Stimulated activated CD4-positive, alpha-beta T cell treated with anti-CD3 and anti-CD28 coated beads, TNF-alpha, amount 100 ng/mL, for 24 hours (primary cell): ENCODE data around the gene VAMP7.
"Not testable (repeated sequence)": the region's sequence is repeated elsewhere in the genome, so short reads cannot be mapped to it uniquely, and the experiment has no call there.

Experiments used
- DNase-seq, 3 experiments: peaks; one replicate each; pipeline ENCODE4 v3.0.0-alpha.2; 2020; ENCODE audit warnings: low read depth in 3 of 3

Gene VAMP7

GRCh38 chrX:155881158-155881993 is at the start of gene VAMP7:
TSS of gene VAMP7 (plus strand) at chrX:155881345. CDS start at chrX:155889467, 8,122 bp downstream.
- peak; percentile 62 to 80 (median 65) for DNase-seq

DNA sequence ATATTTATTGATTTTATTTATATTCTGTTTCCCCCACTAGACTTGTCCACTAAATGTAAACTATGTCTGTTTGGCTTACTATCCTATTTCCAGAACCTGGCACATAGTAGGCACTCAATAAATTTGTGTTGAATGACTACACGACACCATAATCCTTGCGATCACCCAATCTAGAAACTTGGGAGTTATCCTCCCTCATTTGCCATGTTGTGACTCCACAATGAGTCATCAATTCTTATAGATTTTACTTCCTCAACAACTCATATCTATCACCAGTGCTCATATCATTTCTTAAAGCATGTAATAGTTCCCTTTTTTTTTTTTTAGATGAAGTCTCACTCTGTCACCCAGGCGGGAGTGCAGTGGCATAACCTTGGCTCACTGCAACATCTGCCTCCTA is 39.9 kb upstream of the VAMP7 start:
- DNase-seq: no peak

DNA sequence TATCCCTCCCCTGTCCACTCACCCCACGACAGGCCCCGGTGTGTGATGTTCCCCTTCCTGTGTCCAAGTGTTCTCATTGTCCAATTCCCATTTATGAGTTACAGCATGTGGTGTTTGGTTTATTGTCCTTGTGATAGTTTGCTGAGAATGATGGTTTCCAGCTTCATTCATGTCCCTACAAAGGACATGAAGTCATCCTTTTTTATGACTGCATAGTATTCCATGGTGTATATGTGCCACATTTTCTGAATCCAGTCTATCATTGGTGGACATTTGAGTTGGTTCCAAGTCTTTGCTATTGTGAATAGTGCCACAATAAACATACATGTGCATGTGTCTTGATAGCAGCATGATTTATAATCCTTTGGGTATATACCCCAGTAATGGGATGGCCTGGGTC is 29.4 kb upstream of the VAMP7 start:
- not testable (repeated sequence) for DNase-seq

- DNase-seq: no peak
Observed at GRCh38 chrX:155857561-155857960, 23.6 kb upstream of the VAMP7 start.

GRCh38 chrX:155864655-155865054 is 16.5 kb upstream of the VAMP7 start:
- no peak for DNase-seq

DNA sequence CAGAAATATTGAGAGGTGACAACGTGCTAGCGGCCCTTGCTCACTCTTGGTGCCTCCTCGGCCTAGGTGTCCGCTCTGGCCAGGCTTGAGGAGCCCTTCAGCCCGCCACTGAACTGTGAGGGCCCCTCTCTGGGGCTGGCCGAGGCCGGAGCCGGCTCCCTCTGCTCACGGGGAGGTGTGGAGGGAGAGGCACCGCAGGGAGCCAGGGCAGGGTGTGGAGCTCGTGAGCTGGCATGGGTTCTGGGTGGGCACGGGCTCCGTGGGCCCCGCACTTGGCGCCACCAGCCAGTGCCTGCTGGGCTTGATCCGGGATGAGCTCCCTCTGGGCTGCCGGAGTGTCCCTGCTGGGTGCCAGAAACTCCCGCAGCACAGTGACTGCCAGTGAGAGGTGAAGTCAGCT is 16.0 kb upstream of the VAMP7 start:
- no peak for DNase-seq

GRCh38 chrX:155867821-155868220 is 13.3 kb upstream of the VAMP7 start:
- no peak for DNase-seq

DNA sequence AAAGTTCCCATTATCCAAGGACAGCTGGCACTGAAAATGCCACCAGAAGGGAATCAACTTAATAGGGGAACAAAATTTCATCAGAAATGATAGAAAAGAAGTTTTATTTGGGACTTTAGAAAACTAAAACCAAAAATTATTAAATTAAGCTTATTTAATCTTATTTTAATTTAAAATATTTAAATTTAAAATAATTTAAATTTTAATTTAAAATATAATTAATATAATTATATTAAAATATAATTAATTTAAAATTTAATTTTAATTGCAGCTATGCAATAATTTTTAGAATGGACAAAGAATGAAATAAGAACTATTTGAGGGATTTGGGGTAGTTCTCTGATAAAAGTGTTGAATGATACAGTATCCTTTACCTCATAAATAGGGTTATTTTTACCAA is 10.2 kb upstream of the VAMP7 start:
- DNase-seq: no peak

DNA sequence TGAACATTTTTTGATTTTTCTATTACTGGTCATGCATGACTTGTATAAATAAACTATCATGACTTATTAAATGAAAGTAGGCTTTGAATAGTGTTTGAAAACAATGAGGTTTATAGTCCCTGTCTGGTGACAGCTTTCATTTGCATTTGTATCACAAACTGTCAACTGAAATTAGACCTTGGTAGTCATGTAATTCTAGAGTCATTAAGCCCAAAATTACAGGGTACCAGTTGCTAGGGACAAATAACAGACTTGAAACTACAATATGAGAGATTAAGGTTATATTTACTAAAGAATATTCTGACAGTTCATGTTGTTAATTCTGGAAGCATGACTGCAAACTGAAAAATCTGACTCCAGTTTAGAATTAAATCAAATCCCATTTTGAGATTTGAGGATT is 9.2 kb upstream of the VAMP7 start:
- no peak for DNase-seq

- no peak for DNase-seq
Observed at GRCh38 chrX:155873188-155873587, 8.0 kb upstream of the VAMP7 start.

DNA sequence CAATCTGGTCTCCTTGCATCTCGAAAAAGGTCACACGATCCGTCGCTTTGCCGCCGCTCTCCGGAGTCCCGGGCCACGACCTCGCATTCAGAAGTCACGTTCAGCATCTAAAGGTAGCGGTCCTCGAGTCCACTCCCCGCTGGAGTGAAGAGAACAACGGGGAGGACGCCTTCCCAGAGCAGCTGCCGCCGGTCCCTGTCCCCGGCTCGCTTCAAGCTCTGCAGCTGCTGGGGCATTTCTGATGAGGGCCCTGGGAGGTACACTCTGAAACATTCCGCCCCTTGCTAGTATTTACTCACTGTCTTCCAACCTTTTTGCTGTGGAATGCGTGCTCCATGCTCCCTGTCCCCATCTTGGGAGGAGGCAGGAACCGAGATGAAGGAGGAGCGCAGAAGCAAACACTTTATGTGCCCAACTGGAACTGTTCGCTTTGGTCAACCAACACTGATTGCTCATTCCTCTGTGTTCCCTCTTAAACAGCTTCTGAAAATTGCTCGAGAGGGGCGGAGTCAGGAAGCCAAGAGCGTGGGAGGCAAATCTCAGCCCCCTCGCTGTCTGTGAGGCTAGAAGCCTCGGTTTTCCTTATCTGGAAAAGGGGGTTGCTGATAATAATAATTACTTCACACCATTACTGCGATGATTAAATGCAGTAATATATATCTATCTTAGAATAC is 6.4 kb upstream of the VAMP7 start:
- DNase-seq: no peak

- DNase-seq: no peak
Observed at GRCh38 chrX:155876704-155877103, 4.4 kb upstream of the VAMP7 start.

GRCh38 chrX:155877288-155877687 is 3.9 kb upstream of the VAMP7 start:
- no peak for DNase-seq

DNA sequence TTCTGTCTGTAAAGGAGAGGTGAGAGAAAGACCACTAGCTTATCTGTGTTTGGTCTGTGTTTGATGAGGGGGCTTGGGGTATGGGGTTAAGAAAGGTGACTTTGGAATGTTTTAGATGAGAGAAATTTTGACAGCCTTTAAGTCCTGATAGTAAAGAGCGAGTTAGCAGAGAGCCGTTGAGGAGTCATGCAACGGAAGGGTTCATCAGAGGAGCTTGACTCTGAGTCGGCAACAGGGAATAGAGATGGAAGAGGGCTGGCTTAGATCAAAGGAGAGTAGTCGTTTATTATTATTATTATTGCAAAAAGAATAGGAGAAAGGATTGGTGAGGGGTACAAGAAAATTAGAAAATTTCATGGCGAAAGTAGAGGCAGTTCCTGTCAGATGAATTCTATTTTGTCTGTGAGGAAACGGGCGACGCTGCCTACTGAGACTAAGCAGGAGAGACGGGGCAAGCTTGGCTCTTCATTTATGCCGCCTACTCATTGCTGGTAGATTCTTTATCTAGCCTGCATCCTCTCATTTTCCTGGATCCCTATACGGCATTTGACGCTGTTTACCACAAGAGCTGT is 473 bp upstream of the VAMP7 start:
- no peak for DNase-seq

GRCh38 chrX:155886409-155886808 is 5.3 kb downstream of the VAMP7 start:
- DNase-seq: no peak

GRCh38 chrX:155888139-155888538 is 7.0 kb downstream of the VAMP7 start:
- no peak for DNase-seq

GRCh38 chrX:155889328-155889727 is 8.2 kb downstream of the VAMP7 start:
- DNase-seq: no peak

- no peak for DNase-seq
Observed at GRCh38 chrX:155891446-155892210, 10.5 kb downstream of the VAMP7 start.

DNA sequence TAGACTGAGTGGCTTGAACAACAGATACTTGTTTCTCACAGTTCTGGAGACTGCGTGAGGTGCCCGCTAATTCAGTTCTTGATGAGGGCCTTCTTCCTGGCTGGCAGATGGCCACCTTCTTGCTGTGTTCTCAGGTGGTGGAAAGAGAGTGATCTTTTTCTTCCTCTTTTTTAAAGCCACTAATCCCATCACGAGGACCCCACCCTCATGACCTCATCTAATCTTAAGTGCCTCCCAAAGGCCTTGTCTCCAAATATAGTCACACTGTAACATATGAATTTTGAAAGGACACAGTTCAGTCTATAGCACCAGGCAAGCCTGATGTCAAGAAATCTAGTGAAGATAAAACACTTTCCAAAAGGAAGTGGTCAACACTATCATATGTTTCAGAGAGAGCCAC is 12.4 kb downstream of the VAMP7 start:
- DNase-seq: no peak

DNA sequence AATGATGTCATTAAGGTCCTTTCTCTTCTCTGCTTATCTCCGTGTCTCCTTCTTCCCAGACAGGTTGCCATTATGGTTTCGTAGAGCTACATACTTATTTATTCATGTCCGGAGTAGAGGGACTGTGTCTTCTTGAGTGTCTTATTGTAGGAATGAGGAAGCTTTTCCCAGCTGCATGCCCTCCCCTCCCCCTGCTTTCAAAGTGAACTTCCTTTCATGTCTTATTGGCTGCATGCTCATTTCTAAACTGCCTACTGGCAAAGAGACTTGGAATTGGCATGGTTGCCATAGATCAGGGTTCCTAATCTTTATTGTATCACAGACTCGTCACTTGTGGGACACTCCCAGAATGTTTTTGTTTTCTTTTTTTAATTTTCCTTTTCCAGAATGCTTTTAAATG is 15.4 kb downstream of the VAMP7 start:
- no peak for DNase-seq

DNA sequence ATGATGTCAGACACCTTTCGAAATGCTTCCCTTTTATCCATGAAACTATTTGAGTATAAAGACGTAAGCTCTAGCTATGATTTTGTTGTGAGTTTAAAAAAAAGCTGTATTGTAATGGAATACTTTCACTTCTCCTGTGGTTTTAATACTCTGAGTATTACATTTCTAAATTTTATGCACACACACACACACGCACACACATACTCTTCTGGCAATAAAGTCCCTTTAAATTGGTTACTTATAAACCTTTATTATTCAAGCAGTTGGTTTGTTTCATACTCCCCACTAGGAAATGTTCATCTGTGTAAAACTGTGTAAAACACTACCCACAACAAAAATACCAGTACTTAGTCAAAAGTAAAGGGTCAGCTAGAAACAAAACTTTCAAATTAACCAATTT is 18.2 kb downstream of the VAMP7 start:
- DNase-seq: no peak

DNA sequence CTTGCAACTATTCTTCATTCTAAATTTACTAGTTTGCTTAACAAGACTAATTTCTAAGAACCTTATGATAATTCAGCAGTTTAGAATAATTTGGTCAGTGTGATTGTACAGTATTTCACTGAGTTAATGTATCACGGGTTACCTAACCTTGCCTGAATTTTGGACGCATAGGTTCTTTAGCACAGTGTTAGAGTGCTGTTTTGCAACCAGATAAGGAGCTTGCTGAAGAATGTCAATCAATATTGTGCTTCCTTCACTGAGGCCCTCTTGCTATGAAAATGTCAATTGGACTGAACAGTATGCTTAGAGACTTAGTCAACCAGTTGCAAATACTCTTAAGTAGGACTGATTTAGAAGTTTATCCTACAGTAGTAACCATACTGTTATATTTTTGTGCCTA is 19.6 kb downstream of the VAMP7 start:
- no peak for DNase-seq
